GM19239 (cell line): Measurements from ENCODE around the gene PRPF31.
"Not testable (repeated sequence)": the region's sequence is repeated elsewhere in the genome, so short reads cannot be mapped to it uniquely, and the experiment has no call there.

Experiments
- DNase-seq: peaks from one replicate; pipeline ENCODE4 v3.0.0; 2011; ENCODE audit warnings: low spot score; ENCODE audit not compliant: insufficient read length
- FAIRE-seq: peaks from 2 replicates; lab custom pipeline; 2011; peaks lifted over from hg19 to GRCh38; lab: Jason Lieb, UNC

Gene PRPF31

GRCh38 chr19:54159352-54160181, 44.0 kb downstream of the PRPF31 start, which contains the start of gene LENG1:
Gene LENG1, minus strand, starts transcription at chr19:54159721. Its CDS starts 26 bp downstream, at chr19:54159695.
- DNase-seq (peak; percentile 97), FAIRE-seq (peak; percentile 100)

DNA sequence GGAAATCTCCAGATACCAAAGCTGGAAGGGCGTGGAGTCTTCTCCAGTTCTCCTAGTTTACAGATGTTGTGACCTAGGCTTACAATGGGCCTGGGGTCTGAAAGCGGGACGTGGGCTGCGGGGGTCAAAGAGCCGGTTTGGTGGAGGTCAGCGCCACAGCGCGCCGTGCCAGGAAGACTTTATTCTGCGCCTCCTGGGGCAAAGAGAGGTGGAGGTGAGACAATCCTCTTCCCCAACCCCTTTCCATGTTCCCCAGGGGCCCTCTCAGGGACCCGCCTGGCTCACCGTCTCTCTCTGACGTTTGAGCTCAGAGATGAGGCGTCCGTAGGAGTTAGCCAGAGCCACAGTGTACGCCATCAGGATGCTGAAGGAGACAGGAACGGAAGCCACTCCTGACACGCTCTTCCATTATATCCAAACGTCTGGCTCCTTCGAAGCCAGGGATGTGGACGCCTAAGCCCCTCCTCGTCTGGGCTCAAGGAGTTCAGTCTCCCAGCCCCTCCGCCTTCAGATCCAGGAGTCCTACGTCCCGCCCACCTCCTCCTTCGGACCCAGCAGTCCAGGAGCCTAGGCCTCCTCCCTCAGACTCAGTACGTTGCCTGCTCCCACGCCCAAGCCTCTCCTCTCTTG, 44.7 kb downstream of the PRPF31 start:
- FAIRE-seq (no peak), DNase-seq (no peak)

GRCh38 chr19:54160854-54161253, 45.3 kb downstream of the PRPF31 start:
- DNase-seq, result no peak
- FAIRE-seq, result no peak

GRCh38 chr19:54162241-54162805, 46.8 kb downstream of the PRPF31 start:
- DNase-seq (no peak), FAIRE-seq (peak; percentile 40)

GRCh38 chr19:54162884-54163283, 47.3 kb downstream of the PRPF31 start:
- DNase-seq, result no peak
- FAIRE-seq, result no peak

DNA sequence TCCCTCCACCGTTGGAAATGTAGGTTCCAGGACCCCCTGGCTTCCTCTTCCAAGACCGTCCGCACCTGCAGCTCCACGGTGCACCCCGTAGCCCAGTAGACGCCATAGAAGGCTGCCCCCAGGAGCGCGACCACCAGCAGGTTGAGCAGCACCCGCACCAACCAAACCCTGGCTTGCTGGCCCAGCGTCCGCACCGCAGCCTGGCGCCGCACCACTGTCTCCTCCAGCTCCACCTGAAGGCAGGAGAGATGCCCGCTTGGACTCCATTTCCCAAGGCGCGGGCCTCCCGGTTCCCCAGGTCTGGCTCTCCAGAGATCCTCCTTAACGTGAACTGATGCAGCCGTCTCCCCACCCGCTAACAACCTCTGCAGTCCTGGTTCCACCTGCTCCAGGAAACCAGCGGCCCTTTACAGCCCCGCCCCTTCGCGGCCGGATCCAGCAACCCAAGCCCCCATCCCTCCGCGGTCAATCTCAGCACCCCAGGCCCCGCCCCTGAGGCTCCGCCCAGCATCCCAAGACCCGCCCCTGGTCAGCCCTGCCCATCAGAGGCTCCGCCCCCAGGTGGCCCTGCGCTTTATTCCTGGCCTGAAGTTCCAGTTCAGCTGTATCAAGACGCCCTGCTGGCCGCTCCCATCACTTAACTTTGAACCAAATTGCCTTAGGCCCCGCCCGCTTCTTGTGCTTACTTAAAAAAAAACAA, 49.0 kb downstream of the PRPF31 start:
- no peak for DNase-seq
- FAIRE-seq, result no peak

GRCh38 chr19:54165222-54165621, 49.7 kb downstream of the PRPF31 start:
- DNase-seq, result no peak
- no peak for FAIRE-seq

DNA sequence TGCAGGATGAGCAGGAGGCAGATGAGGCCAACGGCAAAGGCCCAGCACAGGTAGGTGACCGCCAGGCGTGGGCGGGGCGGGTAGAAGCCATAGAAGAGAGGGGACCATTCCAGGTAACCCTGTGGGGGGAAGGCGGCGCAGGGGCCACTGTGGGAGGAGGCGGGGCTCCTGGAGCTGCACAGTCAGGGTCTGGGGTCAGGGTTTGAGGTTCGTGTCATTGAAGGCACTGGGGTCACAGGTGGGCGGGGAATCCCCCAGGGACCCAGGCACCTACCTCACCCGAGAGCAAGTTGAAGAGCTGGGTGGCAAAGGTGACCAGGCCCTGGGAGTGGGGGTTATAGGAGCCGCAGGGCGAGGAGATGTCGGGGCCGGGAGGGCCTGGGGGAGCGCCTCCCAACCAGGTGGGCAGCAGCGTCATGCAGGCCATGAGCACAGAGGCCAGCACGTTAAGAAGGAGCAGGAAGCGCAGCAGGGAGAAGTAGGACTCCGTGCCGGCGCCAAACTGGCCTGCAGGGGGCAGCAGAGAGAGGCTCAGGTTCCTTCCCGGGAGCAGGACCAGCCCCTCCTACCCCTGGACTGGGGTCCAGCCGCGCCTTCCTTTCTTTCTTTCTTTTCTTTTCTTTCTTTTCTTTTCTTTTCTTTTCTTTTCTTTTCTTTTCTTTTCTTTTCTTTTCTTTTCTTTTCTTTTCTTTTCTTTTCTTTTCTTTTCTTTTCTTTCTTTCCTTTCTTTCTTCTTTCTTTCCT, 52.8 kb downstream of the PRPF31 start:
- DNase-seq (peak; percentile 95), FAIRE-seq (peak; percentile 92)

- FAIRE-seq, result no peak
These were observed 53.7 kb downstream of the PRPF31 start for GRCh38 chr19:54169149-54169740.

GRCh38 chr19:54171736-54172431, 56.3 kb downstream of the PRPF31 start:
- not testable (repeated sequence) for DNase-seq, FAIRE-seq

More at GRCh38 chr19:54169149-54169740, 53.7 kb downstream of the PRPF31 start:
- no peak for DNase-seq

GRCh38 chr19:54172471-54173358, 57.2 kb downstream of the PRPF31 start, which contains the start of gene TMC4:
Gene TMC4, minus strand, starts transcription at chr19:54173160. Its CDS starts 43 bp downstream, at chr19:54173117.
- FAIRE-seq (no peak), DNase-seq (no peak)

DNA sequence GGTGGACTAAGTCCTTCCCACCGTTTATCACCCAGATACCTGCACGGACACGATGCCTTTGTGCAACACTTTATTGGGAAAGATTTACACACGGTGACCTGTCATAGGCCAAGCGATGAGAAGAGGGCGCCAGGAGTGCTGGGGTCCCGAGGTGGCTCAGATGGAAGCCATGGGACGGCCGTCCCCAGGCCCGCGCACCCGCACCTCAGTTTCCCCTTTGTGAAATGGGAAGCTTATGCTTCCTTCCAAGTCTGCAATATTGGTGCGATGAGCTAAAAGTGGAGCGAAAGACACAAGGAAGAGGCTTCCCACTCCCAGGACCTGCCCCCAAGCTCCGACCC, 57.8 kb downstream of the PRPF31 start:
- FAIRE-seq, result no peak
- DNase-seq, result no peak

DNA sequence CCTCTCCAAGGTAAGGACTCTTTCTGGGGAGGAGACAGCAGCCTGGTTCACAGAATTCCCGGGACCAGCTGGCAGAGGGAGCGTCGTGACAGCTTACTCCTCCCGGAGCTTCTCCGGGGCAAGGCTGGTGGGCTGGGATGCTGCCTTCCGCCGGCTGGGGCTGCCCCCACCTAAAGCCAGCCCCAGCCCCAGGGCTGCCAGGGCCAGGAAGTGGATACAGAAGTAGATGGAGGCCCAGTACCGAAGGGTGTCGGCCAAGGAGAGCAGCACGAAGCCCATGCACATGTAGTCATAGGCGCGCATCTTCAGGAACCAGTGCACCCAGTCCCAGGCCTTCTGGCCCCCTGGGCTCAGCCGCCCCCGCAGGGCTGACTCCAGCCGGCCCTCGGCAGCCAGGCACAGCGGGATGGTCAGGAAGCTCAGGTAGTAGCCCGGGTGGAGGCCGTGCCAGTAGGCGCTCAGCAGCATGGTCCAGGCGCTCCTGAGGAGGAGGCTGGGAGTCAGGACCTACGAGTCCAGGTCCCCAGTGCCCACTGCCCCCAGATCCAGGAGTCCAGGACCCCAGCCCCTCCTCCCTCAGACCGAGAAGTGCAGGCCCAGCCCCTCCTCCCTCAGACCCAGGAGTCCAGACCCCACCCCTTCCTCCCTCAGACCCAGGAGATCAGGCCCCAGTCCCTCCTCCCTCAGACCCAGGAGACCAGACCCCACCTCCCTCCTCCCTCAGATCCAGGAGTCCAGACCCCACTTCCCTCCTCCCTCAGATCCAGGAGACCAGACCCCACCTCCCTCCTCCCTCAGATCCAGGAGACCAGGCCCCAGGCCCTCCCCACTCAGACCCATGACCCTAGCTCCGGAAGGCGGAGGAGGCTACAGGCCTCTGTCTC, 58.6 kb downstream of the PRPF31 start:
- no peak for FAIRE-seq
- DNase-seq, result no peak

GRCh38 chr19:54178581-54179261, 63.2 kb downstream of the PRPF31 start:
- FAIRE-seq (no peak), DNase-seq (no peak)

GRCh38 chr19:54179262-54179852, 63.8 kb downstream of the PRPF31 start:
- DNase-seq (no peak), FAIRE-seq (no peak)

- DNase-seq (no peak), FAIRE-seq (no peak)
These were observed 64.4 kb downstream of the PRPF31 start for GRCh38 chr19:54179921-54180461.
